SW480 (cell line): ENCODE measurements around the gene TTYH3.
"Not testable (repeated sequence)": the region's sequence is repeated elsewhere in the genome, so short reads cannot be mapped to it uniquely, and the experiment has no call there.

Experiments
- DNase-seq: peaks from one replicate; pipeline ENCODE4 v3.0.0-alpha.2; 2016; ENCODE audit warnings: low spot score

The TTYH3 gene

DNA sequence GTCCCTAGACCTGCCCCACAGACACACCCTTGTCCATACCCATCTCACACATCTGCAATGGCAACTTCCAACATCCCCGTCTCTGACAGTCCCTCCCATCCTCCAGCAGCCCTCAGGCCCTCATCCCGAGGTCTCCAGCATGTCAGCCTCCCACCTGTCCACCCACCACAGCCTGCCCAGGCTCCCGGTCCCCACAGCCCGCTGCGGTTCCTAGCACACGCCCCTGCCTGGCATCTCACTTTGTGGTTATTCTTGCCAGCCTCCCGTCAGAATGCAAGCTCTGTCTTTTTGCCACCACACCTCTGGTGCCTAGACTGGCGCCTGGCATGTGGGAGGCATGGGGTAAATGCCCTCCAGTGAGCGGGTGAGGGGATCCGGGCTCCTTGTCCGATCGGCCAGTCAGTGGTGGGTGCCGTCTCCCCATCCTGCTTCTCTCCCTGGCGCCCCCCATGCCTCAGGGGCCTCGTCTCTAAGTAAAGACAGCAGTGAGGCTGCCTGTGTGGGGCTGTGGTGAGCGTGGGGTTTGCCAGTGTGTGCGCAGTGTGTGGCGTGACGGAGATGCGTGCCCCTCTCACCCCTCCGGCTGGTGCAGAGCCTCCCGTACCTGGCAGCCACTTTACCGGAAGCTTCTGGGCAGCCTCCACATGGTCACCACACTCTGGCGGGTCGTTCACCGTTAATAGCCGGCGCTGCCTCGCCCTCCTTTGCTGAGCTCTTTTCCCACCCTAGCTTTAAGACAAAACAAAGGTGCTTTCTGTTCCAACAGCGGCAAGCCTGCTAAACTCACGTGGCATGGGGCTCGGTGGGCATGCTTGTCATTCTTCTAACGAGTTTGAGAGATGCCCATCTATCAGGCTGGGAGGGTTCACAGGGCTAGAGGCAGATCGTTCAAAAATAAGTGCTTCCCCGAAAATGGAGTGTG, 28.5 kb upstream of the TTYH3 start:
- DNase-seq: peak; percentile 94

DNA sequence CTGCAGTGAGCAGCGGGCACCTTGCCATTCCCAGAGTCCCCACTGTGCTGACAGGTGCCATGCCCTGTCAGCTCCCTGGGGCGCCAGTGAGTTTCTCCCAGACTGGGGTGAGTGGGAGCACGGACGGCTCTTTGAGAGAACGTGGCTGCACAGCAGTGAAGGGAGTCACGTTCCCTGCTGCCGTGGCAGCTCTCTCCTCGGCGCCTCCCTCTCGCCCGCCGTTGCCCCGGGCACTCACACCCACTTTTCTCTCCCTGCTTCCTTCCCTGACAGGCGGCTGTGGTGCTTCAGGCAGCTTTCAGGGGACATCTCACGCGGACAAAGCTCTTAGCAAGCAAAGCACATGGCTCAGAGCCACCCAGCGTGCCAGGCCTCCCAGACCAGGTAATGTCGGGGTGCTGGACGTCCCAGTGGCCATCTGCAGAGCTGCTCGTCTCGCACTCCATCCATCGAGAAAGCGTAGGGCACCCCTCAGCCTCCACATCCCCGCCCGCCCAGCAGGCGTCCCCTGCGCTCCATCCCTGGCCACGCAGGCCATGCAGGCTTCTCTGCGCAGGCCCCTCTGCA, 27.1 kb upstream of the TTYH3 start:
- no peak for DNase-seq

DNA sequence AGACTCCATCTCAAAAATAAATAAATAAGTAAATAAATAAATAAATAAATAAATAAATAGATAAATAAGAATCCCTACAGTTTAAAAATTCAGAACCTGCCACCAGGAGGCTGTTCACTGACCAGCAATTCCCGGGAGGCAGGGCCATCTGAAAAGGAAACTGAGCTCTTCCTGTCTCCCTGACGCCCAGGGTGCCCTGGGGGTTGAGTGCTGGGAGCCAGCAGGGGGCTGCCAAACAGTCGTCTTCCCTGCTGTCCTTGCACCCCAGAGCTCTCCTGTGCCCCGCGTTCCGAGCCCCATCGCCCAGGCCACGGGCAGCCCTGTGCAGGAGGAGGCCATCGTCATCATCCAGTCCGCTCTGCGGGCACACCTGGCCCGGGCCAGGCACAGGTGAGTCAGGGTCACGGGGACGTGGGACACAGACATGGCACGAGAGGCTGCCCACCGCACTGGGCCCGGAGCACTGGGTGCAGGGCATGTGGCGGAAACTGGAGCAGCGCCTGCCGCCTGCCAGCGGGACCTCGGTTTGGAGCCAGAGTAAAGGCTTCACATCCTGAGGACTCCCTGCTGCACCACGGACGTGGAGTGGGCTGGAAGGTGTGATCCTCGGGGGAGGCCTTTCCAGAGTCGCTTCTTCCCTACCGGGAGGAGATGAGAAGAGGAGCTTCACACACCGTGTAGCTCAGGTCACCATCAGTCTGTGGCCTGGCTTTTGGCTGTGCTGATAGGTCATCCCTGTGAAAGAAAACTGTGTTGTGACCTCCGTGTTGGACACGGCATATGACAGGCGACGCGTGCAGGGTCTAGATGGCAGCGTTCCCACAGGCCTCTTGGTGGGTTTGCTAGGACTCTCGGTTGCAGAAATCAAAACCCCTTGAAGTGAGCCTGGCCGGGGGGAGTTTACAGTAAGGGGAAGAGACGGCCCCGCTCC, 25.9 kb upstream of the TTYH3 start:
- DNase-seq: no peak

DNA sequence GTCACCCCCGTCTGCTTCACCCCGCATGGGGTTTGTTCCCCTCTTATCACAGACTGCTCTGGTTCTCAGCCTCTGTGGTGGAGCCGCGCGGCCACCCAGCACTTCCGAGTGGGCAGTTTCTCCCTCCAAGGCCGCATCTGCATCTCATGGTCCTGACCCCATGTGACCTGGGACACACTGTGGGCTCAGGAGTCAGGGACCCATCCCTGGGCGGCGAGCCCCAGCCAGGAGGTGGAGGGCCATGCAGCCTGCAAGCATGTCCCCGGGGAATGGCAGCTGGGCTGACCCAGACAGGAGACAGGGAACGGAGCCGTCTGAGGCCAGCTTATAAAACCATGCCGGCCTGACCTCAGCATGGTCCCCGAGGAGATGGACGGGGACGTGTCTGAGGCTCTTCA, 25.2 kb upstream of the TTYH3 start:
- DNase-seq: no peak

DNA sequence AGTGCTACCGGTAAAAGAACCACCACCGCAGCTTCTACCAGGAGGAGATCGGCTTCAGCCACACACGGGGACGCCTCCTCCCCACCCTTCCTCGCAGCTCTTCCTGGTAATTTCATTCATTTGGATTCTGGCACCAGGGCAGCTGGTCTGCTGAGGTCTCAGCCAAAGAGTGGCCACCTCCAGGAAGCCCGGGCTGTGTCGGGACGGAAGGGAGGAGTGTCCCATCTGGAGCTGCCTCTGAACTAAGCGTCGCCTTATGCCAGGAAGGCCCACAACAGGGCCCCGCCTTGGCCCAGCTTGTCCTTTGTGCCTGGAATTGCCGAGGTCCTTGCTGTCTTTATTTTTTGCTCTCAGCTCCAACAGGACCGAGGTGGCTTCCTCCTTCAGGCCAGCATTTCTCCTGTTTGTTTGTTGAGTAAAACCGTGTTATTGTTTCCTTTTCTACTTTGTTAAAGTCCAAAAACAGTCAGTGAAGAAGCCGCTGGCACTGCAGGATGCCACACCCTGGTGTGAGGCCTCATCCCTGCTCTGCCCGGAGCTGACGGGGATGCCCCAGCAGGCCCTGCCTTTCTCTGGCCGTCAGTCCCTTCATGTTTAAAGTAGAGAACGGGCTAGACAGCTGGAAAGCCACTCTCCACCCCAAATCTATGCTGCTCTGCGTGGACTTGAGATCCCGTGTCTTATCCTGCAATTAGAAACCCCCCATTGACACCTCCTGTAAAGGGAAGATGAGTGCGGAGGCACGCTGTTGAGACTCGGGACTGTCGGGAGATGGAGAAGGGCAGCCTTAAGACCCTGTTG, 24.5 kb upstream of the TTYH3 start:
- peak; percentile 63 for DNase-seq

DNA sequence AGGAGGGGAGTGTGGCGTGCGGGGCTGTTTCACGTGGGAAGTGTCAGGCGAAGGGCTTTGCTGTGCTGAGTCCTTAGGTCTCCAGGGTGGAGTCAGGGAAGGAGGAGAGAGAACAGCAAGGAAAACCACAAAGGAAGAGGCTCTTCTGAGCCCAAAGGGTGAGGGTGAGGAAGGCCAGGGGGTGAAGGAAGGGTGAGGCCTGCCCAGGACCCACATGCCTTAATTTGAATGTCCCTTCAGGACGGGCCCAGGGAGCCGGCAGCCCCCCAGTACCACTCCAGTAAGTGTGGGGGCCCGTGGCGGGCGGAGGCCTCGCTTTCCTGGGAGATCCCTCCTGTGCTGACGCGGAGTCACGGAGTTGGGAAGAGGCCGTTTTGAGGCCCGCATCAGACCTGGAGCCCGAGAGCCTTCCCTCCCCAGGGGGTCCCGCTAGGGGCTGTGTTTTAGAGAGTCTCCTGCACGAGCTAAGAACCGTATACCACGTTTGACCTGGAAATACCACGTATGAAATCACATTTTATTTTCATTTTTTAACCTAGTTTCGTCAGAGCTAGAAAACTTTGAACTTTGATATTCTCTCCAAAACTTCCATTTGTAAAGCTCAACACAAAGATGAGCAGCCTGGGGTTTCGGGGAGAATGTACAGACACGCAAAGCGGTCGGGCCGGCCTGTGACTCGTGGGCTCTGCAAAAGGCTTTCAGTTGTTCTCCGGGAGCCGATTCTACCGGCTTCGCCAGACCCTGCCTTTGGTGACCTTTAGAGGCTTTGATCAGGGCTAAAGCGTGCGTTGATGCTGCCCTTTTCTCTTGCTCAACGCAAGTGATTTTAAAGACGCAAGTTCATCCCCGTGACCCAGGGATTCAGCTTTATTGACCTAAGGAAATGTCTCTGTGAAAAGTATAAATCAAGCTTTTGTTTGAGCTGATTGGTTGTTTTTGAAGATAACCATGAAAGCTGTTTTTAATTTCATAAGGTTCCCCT, 23.6 kb upstream of the TTYH3 start:
- DNase-seq: no peak

DNA sequence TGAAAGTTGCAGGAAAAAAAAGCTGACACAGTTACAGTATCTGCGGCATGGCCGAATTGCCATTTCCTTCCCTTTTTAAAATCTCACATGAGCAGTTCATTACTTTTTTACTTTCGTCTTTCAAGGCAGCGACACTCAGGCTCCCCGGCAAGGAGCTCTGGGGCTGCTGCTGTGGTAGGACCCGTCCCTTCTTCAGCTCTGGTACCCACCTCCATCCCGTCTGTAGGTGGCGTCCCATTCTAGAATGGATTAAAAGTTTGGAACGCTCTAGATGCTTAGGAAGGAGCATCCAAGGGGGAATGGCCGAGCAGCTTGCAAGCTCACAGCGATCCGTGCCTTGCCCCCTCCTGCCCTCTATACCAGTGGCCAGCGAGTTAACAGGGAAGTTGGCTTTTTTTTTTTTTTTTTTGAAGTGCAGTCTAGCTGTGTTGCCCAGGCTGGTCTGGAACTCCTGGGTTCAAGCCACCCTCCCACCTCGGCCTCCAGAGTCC, 22.8 kb upstream of the TTYH3 start:
- DNase-seq: no peak

DNA sequence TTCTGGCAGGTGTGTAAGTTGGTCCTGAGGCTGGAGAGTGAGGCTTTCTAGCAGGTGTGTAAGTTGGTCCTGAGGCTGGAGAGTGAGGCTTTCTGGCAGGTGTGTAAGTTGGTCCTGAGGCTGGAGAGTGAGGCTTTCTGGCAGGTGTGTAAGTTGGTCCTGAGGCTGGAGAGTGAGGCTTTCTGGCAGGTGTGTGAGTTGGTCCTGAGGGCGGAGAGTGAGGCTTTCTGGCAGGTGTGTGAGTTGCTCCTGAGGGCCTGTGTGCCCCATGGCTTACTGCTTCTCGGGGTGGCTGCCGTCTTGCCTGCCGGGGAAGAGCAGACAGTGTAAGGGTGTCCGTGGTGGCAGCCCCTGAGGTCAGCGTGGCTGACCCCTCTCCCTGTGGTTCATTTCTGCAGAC, 22.1 kb upstream of the TTYH3 start:
- DNase-seq: not testable (repeated sequence)

DNA sequence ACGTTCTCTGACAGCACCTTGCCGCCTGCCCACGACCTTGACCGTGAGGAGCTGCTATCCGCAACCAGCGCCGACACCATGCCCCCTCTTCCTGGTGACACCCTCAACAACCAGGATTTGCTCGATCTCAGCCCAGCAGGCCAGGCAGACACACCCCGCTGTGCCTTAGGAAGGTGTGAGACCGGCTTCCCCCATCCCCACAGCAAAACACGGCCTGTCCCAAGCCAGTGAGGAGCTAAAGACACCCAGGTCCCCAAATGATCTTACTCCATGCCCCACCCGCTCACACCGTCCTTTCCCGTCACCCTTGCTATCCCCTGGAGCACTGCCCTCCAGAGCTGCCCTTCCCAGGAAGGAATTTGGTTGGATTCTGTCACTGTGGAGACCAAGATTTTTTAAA, 21.3 kb upstream of the TTYH3 start:
- no peak for DNase-seq

DNA sequence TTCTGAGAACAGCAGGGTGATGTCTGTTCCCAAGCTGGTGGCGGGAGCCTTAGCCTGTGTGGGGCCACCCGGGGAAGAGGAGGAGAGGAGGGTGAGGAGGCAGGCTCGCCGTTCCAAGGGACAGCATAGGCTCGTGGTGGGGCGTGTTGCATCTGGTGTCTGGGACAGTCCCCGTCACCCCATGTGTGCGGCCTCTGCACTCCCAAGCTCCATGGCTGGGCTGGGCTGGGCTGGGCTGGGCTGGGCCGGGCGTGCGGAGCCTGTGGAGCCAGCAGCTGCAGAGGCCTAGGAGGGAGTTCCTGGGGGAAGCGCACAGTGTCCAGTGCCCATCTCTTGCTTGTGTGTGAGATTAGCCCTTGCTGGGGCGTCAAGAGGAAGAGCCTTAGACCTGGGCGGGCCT, 20.9 kb upstream of the TTYH3 start:
- no peak for DNase-seq

DNA sequence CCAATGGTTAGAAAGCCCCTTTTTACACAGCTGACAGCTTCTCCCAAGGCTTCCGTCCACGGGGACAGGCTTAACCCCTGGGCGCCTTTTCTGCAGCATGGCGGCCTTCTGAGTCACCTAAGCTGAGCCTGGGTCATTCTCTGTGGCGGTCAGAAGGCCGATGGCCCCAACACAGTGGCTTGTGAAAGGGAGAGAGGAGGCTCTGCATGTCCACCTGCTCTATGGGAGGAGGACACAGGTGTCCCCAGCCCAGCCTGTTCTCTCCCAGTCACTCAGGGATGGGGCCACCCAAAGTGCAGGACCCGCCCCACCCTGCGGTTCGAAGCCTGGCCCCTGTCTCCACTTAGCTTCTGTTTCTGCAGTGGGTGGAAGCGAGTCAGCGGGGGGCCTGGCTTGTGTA, 20.4 kb upstream of the TTYH3 start:
- no peak for DNase-seq

DNA sequence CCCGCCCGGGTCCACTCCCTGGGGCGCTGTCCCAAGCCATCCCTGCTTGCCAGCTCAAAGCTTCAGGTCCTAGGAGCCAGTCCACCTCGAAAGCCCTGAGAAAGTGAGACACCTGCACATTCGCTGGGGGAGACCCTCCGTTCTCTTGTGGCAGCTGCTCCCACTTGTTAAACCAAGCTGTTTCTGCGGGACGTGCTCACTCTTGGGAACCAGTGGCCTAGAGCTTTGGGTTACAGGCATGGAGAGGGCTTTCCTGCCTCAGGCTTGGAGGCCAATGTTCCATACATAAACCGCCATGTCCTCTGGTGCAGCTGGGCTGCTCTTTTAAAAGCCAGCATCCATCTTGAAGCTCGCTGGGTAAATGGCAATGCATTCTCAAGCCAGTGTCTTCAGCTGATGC, 19.9 kb upstream of the TTYH3 start:
- DNase-seq: no peak

DNA sequence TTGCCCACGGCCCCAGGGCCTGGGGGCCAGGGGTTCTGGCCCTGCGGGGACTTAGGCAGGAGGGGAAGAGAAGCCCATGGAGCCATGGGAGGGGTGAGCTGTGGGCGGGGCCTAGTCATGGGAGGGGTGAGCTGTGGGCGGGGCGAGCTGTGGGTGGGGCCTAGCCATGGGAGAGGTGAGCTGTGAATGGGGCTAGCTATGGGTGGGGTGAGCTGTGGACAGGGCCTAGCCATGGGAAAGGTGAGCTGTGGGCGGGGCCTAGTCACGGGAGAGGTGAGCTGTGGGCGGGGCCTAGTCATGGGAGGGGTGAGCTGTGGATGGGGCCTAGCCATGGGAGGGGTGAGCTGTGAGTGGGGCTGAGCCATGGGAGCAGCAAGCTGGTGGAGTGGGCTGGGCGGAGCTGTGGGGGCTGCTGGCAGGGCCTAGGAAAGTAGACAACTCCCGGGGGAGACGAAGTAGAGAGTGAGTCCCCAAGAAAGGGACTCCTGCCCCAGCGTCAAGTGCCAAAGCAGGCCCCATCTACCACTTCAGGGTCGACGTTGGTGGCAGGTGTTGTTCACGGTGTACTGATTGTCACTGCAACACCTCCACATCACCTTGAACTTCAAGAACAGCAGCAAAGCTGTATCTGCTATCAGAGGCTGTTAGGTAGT, 19.2 kb upstream of the TTYH3 start:
- peak; percentile 44 for DNase-seq

DNA sequence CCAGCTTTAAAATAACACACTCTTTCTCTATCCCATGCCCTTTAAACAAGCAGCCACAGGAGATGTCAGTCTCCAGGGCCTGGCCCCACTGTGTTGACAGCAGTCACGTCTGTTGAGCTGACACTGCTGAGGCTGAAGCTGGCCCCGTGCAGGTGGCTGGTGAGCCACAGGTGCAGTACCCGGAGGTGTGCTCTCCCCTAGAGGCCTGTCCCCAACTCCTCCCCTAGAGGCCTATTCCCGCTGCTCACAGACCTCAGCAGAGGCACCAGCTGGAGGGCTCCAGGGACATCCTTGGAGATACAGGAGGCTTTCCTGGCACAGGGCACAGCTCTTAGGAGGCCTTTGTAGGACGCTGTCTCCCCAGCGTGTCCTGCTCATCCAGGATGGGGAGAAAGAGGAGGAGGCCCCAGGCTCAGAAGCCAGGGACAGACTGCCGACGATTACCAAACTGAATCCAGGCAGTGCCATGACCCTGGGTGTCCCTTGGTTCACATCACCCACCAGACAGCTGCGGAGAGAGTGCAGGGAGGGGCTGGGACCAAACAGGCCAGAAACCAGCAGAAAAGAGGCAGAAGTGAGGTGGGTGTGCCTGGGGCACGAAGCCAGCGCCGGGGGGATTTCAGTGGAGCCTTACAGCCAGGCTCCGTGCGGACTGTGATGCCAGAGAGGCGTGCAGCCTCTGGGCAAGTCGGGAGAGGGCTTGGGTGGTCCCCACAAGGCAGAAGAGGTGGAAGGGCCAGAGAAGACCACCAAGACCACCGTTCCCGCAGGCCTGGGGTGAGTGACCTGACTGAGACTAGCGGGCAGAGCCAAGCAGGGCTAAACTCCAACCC, 18.5 kb upstream of the TTYH3 start:
- DNase-seq: peak; percentile 41

DNA sequence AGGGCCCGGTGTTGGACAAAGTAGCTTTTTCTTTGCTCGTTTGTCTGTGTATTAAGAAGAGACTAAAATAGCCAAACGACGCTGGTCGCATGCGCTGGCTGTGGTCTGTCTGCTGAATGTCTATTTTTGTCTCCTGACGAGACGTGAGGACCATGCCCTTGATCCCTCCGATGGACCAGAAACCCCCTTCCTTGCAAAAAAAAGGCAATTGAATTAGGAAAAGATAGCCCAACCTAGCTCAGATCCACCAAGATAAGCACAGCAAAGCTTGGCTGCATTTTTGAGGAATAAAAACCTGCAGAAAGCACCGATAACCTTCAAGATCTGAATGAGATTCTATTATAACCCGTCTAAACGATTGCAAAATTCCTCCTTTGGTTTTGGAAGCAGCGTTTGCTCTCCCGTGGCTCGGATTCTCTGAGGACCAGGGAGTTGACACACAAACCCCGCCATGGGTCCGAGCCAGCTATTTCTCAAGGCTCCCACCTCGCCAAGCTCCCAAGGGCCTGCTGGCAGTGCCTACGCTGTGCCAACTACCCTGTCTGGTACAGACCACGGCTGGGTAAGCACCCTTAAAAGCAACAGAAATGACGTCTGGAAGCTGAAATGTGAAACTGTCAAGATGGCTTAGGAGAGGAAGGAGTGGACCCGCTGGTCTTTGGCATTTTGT, 17.7 kb upstream of the TTYH3 start:
- no peak for DNase-seq

DNA sequence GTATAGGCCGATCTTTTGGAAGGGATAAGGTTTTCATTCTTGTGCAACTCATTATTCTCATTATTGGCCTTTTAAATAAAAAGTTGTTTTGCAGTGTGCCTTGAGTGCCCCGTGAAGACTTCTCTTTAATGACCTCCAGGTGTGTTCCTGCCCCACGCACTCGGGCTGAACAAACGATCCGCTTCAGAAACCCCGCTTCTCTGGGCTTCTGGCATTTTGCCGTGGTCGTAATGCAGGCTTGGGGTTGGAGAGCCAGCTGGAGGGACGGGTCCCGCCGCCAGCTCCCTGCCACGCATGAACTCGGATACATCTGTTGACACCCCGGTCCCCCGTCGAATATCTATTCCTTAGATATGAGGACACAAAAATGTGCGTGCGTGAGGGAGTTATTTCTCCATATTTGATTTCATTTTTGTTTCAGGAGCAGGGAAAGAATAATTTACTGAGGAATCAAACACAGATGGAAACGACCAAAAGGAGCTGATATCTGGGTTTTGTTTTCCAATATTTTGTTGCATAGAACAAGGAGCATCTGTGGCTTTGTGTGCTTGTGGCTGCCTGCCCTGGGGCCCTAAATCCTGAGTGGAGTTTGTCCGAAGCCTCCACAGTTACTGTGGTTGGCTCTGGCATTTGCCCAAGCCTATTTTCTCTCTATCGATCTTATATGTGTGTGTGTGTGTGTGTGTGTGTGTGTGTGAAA, 17.0 kb upstream of the TTYH3 start:
- DNase-seq: no peak

DNA sequence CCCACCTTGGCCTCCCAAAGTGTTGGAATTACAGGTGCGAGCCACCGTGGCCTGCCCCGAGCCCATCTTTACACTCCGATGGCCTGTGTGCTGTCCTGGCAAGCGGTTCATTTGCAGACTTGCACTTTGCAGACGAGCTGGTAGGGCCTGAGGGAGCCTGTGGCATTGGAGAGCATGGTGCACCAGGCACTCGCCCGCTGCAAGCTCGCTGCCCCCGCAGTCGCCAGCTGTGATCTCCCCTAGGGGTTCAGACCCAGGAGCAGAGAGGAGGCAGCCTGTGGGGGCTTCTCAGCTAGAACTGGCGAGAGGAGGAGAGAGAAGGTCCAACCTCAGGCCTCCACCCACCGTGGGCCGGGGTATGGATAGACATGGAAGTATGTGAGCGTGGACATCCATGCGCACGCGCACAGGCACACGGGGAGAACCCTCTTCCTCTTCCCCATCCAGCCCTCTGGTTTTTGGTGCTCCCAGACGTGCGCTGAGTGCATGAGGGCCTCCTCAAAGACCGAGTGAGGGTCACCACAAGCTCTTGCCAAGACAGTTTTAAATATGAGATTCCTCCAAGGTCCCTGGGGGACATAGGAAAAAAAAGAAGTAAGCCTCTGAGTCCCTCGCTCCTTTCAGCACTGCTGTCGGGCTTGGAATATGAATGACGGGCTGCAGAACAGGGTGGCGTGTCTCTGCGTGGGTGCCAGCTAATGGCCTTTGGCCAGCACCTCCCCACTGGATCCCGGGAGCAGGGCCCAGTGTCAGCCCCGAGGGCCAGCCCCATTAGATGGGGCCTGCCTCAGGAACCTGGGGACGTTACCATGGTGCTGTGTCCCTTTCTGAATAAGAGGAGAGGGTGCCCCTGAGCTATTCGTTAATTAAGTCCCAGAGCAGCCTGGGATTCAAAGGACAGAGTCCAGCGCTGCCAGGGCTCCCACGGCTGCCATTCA, 15.1 kb upstream of the TTYH3 start:
- no peak for DNase-seq
